Keratinocyte (primary cell): ENCODE results near the gene PRELID1. TPM values are rescaled to one million over a fixed set of nuclear protein-coding genes. Genes with fewer than 3 reads are reported as not detected.

Source experiments
- DNase-seq: peaks from one replicate; pipeline ENCODE4 v3.0.0-alpha.2; 2011; ENCODE audit warnings: low read depth, missing footprints, low spot score
- FAIRE-seq: peaks from 2 replicates; lab custom pipeline; 2011; peaks lifted over from hg19 to GRCh38; lab: Jason Lieb, UNC
- H2AFZ ChIP-seq: 2 replicates; pipeline ENCODE4 v1.6.0; 2012; ENCODE audit warnings: low read length, control low read depth, inconsistent platforms; ENCODE audit not compliant: control insufficient read depth
- H3K27ac ChIP-seq: 2 replicates; pipeline ENCODE4 v1.5.1; 2011; ENCODE audit warnings: low read length; ENCODE audit not compliant: control insufficient read depth, insufficient read depth
- H3K27me3 ChIP-seq: 3 replicates; pipeline ENCODE4 v1.6.0; 2011; ENCODE audit warnings: low read length; ENCODE audit not compliant: control insufficient read depth, insufficient read depth; ENCODE audit errors: extremely low read depth
- H3K36me3 ChIP-seq, 2 experiments: 2 replicates in 1 of 2; 3 replicates in 1 of 2; pipeline ENCODE4 v1.5.1; 2011; ENCODE audit warnings: low read length in 2 of 2, mild to moderate bottlenecking in 1 of 2; ENCODE audit not compliant: control insufficient read depth in 2 of 2, insufficient read depth in 2 of 2; ENCODE audit errors: extremely low read depth in 1 of 2
- H3K4me1 ChIP-seq: 3 replicates; pipeline ENCODE4 v1.5.1; 2011; ENCODE audit warnings: low read length; ENCODE audit not compliant: control insufficient read depth, insufficient read depth; ENCODE audit errors: extremely low read depth
- H3K4me2 ChIP-seq: 3 replicates; pipeline ENCODE4 v1.6.0; 2011; ENCODE audit warnings: low read depth, low read length; ENCODE audit not compliant: control insufficient read depth, insufficient read depth; ENCODE audit errors: extremely low read depth
- H3K4me3 ChIP-seq, 3 experiments: fragments of 200-600 bp in 1 of 3; sonication (generic) in 1 of 3; 2 replicates in 2 of 3; 3 replicates in 1 of 3; pipeline ENCODE4 v1.5.1; 2011 to 2016; ENCODE audit warnings: low read length in 3 of 3, mild to moderate bottlenecking in 3 of 3, control low read depth in 2 of 3, inconsistent platforms in 1 of 3, low read depth in 1 of 3, mixed read lengths in 1 of 3, mixed run types in 1 of 3, moderate library complexity in 1 of 3; ENCODE audit not compliant: control insufficient read depth in 2 of 3, insufficient read depth in 2 of 3; ENCODE audit errors: extremely low read depth in 1 of 3
- H3K79me2 ChIP-seq: 2 replicates; pipeline ENCODE4 v1.6.0; 2012; ENCODE audit warnings: low read length; ENCODE audit not compliant: control insufficient read depth, insufficient read depth
- H3K9ac ChIP-seq: 3 replicates; pipeline ENCODE4 v1.6.0; 2011; ENCODE audit warnings: low read length; ENCODE audit not compliant: control insufficient read depth, insufficient read depth; ENCODE audit errors: extremely low read depth
- H3K9me1 ChIP-seq: 3 replicates; pipeline ENCODE4 v1.6.0; 2011; ENCODE audit warnings: low read length; ENCODE audit not compliant: control insufficient read depth, insufficient read depth; ENCODE audit errors: extremely low read depth
- H3K9me3 ChIP-seq: 2 replicates; pipeline ENCODE4 v1.5.1; 2012; ENCODE audit warnings: low read depth, low read length; ENCODE audit not compliant: control insufficient read depth
- H4K20me1 ChIP-seq: 3 replicates; pipeline ENCODE4 v1.6.0; 2011; ENCODE audit warnings: low read length; ENCODE audit not compliant: control insufficient read depth, insufficient read depth; ENCODE audit errors: extremely low read depth
- EZH2 ChIP-seq: IDR thresholded peaks from one replicate; pipeline ENCODE4 v1.6.1; 2012; ENCODE audit warnings: inconsistent platforms, mild to moderate bottlenecking, low read length, moderate library complexity
- dilution Hi-C: fragments of 300-500 bp; cut with MboI; formaldehyde crosslinking; loops from one replicate; pipeline ENCODE4 v1.7.0; 2020; ENCODE audit warnings: low sequenced_read_pairs; ENCODE audit not compliant: extremely low pct_ligation_motif_present
- polyA plus RNA-seq, 5 experiments: library from polyadenylated mRNA; depleted of rRNA in 3 of 5; stranded (reverse) in 3 of 5; stranded (forward) in 1 of 5; unstranded in 1 of 5; fragments of >200 nt; gene quantifications; 1 replicate in 1 of 5; 2 replicates in 3 of 5; 3 replicates in 1 of 5; pipeline versions ENCODE4 v1.2.1 to v1.2.3, GENCODE V29; 2011 to 2012; ENCODE audit warnings: missing spikeins in 2 of 5, low read depth in 1 of 5, low replicate concordance in 1 of 5
- TF ChIP-seq, protein P1 (sequence below), 3 experiments: IDR thresholded peaks in 1 of 3; conservative IDR thresholded peaks in 1 of 3; optimal IDR thresholded peaks in 1 of 3; 2 replicates in 2 of 3; 3 replicates in 1 of 3; pipeline versions ENCODE3 to v1.5.1; 2011; ENCODE audit warnings: low read length in 3 of 3, mild to moderate bottlenecking in 3 of 3, moderate library complexity in 2 of 3, control low read depth in 1 of 3, inconsistent platforms in 1 of 3; ENCODE audit not compliant: insufficient read depth in 2 of 3; ENCODE audit errors: extremely low read depth in 1 of 3

Gene PRELID1
- polyA plus RNA-seq, 1 donor (not counting 4 experiments of a cell fraction or from before 2014, with no cell fraction given): 245 TPM

DNA sequence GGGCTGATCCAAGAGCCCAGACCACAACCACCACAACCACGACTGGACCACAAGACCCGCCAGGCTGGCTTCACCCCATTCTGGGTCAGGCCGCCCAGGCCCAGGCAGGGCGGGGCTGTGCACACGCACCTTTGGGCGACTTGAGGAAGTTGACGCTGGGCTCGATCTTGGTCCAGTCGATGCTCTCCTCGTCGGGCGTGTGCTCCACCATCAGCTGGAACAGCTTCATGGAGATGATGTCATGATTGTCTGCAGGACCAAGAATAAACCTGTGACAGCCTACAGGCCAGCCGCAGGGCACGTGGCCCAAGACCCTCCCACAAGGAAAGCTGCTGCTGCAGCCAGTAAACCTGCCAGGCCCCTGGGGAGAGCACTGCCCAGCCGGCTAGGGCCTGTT, 30.6 kb downstream of the PRELID1 start:
- Histone ChIP-seq H3K27ac (no peak overlapping the region), H3K4me2 (no peak overlapping the region), H3K4me1 (no peaks in the 10 kb centered on the region), H3K27me3 (no peaks in the 10 kb centered on the region), H3K79me2 (peaks cover 4% of the 10 kb centered on the region), H4K20me1 (peaks cover under 1% of the 10 kb centered on the region), H3K9ac (no peak overlapping the region), H3K9me3 (no peaks in the 10 kb centered on the region), H3K9me1 (no peaks in the 10 kb centered on the region), H3K36me3 (peaks cover 43 to 51% of the 10 kb centered on the region in 2 experiments), H3K4me3 (no peak overlapping the region), H2AFZ (no peak overlapping the region)
- TF ChIP-seq, protein P1, sequence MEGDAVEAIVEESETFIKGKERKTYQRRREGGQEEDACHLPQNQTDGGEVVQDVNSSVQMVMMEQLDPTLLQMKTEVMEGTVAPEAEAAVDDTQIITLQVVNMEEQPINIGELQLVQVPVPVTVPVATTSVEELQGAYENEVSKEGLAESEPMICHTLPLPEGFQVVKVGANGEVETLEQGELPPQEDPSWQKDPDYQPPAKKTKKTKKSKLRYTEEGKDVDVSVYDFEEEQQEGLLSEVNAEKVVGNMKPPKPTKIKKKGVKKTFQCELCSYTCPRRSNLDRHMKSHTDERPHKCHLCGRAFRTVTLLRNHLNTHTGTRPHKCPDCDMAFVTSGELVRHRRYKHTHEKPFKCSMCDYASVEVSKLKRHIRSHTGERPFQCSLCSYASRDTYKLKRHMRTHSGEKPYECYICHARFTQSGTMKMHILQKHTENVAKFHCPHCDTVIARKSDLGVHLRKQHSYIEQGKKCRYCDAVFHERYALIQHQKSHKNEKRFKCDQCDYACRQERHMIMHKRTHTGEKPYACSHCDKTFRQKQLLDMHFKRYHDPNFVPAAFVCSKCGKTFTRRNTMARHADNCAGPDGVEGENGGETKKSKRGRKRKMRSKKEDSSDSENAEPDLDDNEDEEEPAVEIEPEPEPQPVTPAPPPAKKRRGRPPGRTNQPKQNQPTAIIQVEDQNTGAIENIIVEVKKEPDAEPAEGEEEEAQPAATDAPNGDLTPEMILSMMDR (optimal IDR thresholded peaks at IDR 0.05 in 1 of 3, IDR thresholded peaks at IDR 0.05 in 1 of 3, conservative IDR thresholded peaks at IDR 0.05 in 1 of 3; ENCODE audit: extremely low read depth in 1 of 3, insufficient read depth in 2 of 3, low read length in 3 of 3): no peak
- no peak for TF ChIP-seq EZH2
- dilution Hi-C loops: no loop called here
- FAIRE-seq (no peak), DNase-seq (no peak)

DNA sequence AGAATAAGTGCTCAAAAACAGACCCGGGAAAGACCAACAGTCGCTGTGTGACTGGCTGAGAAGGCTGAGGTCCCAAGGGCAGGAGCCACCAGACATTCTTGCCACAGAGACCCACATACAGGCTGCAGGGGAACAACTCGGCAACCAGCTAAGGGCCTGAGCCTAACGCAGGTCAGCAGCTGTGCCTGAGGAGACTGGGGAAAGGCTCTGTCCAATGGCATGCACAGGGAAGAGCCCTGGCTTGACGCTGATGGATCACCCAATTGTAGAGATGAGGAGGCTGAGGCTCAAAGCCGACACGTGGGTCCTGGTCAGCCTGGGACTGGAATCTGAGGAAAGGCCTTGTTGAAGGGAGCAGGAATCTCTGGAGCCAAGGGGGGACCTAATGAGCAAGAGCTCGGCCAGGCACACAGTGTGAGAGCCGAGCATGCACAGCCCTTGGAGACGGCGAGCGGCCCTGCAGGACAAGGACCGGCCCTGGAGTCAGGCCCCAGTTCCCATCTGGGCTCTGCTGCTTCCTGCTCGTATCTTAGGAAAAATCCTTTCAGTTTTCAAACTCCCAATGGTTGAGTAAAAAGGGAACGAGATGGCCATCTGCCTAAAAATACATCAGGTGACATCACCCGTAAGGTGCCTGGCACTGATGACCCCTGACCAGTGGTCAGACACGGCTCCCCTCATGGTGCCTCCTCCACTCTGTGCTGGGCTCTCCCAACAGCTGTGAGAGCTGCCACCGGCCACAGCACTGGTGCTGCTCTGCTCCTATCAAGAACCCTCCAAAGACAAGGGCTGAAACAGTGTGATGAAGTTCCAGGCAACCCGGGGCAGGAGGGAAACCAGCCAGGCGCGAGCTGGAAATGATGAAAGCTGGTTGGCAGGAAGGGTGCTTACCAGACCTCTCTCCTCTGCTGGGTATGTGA, 31.4 kb downstream of the PRELID1 start:
- Histone ChIP-seq H3K79me2 (peaks cover 13% of the 10 kb centered on the region), H3K4me2 (no peak overlapping the region), H4K20me1 (peaks cover 4% of the 10 kb centered on the region), H3K27ac (no peak overlapping the region), H3K27me3 (no peaks in the 10 kb centered on the region), H3K9me1 (no peaks in the 10 kb centered on the region), H3K4me1 (no peaks in the 10 kb centered on the region), H3K36me3 (peaks cover 43 to 46% of the 10 kb centered on the region in 2 experiments), H2AFZ (no peak overlapping the region), H3K4me3 (no peak overlapping the region), H3K9ac (no peak overlapping the region), H3K9me3 (no peaks in the 10 kb centered on the region)
- TF ChIP-seq EZH2: no peak
- TF ChIP-seq, protein P1 (optimal IDR thresholded peaks at IDR 0.05 in 1 of 3, IDR thresholded peaks at IDR 0.05 in 1 of 3, conservative IDR thresholded peaks at IDR 0.05 in 1 of 3; ENCODE audit: extremely low read depth in 1 of 3, insufficient read depth in 2 of 3, low read length in 3 of 3): no peak
- FAIRE-seq (no peak), DNase-seq (no peak)
- dilution Hi-C loops: no loop called here
